Anterior cingulate cortex (tissue), 58 donors: ENCODE measurements around the gene SLC25A6.
"Not testable (repeated sequence)": the region's sequence is repeated elsewhere in the genome, so short reads cannot be mapped to it uniquely, and the experiment has no call there.

Experiments used
- DNase-seq, 58 donors: peaks; one replicate each; lab custom pipeline; 2025; lab: John Stamatoyannopoulos, UW

SLC25A6 gene

GRCh38 chrX:1355131-1356046 lies 36.5 kb downstream of the SLC25A6 start:
- DNase-seq, result peak in 1 of 58 donors; percentile 0

DNA sequence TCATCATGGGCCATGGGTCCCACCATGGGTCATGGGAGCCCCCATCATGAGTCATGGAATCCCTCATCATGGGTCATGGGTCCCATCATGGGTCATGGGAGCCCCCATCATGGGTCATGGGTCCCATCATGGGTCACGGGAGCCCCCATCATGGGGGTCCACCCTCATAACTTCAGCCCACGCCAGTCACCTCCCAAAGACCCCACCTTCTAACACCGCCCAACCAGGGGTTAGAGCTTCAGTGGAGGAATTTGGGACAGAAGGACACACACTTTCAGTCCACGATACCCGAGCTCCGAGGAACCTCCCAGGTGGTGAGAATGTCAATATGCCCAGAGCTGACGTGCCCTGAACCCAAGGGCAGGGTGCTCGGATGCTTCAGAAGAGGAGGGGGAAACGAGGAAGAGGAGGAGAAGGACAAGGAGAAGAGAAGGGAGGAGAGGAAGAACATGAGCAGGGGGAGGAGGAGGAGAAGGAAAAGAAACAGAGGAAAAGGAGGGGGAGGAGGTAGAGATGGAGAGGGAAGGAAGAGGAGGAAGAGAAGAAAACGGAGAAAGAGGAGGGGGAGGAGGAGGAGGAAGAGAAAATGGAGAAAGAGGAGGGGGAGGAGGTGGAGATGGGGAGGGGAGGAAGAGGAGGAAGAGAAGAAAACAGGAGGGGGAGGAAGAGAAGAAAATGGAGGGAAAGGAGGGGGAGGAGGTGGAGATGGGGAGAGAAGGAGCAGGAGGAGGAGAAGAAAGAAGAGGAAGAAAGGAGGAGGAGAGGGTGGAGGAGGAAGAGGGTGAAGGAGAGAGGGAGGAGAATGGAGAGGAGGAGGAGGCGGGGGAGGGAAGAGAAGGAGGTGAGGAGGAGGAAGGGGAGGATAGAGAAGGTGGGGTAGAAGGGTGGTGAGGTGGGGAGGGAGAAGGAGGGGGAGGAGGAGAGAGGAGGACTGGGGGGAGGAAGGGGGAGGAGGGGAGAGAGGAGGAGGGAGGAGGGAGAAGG lies 37.6 kb downstream of the SLC25A6 start:
- DNase-seq, result no peak

- DNase-seq, result no peak
Observed at GRCh38 chrX:1351981-1352714, 39.8 kb downstream of the SLC25A6 start.

DNA sequence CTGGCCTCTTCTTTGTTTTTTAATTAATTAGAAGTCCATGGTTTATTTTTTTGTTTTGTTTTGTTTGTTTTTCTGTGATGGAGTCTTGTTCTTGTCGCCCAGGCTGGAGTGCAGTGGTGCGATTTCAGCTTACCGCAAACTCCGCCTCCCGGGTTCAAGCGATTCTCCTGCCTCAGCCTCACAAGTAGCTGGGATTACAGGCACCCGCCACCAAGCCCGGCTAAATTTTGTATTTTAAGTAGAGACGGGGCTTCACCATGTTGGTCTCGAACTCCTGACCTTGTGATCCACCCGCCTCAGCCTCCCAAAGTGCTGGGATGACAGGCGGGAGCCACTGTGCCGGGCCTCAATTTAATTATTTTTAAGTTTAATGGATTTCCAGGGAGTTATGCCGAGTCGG lies 42.3 kb downstream of the SLC25A6 start:
- not testable (repeated sequence) for DNase-seq

GRCh38 chrX:1341545-1342184 lies 50.2 kb downstream of the SLC25A6 start:
- DNase-seq, result no peak

GRCh38 chrX:1336948-1337779 lies 54.7 kb downstream of the SLC25A6 start:
- DNase-seq, result no peak

- DNase-seq, result peak in 18 of 58 donors; percentile 1 to 37 (median 10)
Observed at GRCh38 chrX:1336331-1336943, 55.5 kb downstream of the SLC25A6 start, which contains the start of gene IL3RA. TSS of gene IL3RA (plus strand) at chrX:1336785. CDS start at chrX:1341766, 4,981 bp downstream.
